GM12873 (cell line): ENCODE measurements around the gene SAMD14.
A peak's percentile ranks its signal among the peaks of the same experiment; 100 is the strongest.

Experiments
- CTCF ChIP-seq: IDR thresholded peaks from 2 replicates; pipeline ENCODE4 v1.5.1; 2012; ENCODE audit warnings: low read depth, mild to moderate bottlenecking, moderate library complexity, low read length, control low read depth; ENCODE audit not compliant: insufficient read depth; ENCODE audit errors: missing control alignments

SAMD14 gene

GRCh38 chr17:50095626-50096037, 34.3 kb downstream of the SAMD14 start:
- no peak for TF ChIP-seq CTCF

DNA sequence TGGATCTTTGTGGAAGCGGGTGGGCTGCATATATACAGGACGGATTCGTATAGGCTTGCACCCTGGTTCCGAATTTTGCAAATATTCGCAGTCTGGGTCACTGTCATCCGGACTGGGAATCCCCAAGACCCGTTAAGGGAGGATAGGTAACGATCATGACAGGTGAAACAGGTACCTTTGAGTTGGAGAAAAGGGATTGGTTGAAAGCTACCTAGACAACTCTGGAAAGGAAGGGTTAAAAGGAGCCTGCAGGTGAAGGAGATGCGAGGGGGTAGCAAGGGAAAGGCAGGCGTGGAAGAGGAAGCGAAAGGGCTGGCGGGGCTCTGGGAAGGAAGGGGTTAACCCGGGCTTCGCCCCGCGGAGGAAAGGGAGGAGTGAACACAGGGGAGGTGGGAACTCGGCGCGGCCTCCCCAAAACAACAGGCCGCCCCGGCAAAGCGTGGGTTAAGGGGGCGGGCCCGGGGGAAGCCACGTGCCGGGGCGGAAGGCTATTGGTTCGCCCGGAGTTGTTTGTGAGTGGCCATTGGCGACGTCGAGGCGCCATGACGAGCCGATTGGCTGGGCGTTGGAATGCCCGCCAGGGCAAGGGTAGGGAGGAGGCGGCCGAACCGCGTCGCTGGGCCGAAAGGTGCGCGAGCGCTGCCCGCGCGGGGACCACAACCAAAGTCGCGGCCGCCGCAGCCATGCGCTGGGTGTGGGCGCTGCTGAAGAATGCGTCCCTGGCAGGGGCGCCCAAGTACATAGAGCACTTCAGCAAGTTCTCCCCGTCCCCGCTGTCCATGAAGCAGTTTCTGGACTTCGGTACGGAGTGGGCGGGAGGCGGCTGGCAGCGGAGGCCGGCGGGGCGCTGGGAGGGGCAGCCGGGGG, 35.0 kb downstream of the SAMD14 start, which contains the start of gene PDK2:
Gene PDK2 (plus strand): TSS at position 599 of the 867 bp plus-strand sequence. CDS start 85 bp downstream, at position 684.
- TF ChIP-seq CTCF = no peak

GRCh38 chr17:50094243-50094752, 35.7 kb downstream of the SAMD14 start:
- peak; percentile 78 for TF ChIP-seq CTCF

GRCh38 chr17:50093807-50094206, 36.2 kb downstream of the SAMD14 start:
- TF ChIP-seq CTCF = no peak

DNA sequence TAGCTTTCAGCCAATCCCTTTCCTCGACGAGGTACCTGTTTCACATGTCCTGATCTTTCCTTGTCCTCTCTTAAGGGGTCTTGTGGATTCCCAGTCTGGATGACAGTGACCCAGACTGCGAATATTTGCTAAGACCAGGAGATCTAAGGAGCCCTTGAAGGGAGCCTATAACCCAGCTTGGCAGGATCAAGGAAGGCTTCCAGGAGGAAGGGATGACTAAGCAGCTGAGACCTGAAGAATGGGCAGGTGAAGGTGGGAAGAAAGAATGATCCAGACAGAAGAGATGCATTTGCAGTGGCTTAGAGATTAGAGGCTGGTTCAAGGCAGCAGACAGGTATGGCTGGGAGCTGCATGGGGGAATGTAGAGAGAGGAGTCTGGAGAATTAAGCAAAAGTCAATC, 36.7 kb downstream of the SAMD14 start:
- TF ChIP-seq CTCF = no peak

GRCh38 chr17:50091918-50092285, 38.1 kb downstream of the SAMD14 start:
- TF ChIP-seq CTCF = no peak
